ENCODE measurements around the gene LDAH.

LDAH gene

DNA sequence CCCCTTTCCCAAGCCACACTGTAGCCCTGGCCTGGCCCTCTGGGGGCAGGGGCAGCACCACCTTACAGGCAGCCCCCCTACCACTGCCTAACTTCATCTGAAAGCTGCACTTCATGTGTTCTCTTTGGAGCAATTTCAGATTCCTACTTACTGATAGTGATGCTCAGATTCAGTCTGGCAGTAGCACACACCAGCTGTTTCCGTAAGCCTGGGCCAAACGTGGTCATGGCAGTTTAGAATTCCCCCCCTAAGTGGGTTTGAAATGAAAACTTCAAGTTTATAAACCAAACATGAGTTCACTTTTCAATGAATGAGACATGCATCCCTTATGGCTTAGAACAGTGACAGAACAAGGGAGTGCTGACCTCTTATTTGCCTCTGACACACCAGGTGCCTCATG, 126.5 kb downstream of the LDAH start:
- TF ChIP-seq, protein P1, sequence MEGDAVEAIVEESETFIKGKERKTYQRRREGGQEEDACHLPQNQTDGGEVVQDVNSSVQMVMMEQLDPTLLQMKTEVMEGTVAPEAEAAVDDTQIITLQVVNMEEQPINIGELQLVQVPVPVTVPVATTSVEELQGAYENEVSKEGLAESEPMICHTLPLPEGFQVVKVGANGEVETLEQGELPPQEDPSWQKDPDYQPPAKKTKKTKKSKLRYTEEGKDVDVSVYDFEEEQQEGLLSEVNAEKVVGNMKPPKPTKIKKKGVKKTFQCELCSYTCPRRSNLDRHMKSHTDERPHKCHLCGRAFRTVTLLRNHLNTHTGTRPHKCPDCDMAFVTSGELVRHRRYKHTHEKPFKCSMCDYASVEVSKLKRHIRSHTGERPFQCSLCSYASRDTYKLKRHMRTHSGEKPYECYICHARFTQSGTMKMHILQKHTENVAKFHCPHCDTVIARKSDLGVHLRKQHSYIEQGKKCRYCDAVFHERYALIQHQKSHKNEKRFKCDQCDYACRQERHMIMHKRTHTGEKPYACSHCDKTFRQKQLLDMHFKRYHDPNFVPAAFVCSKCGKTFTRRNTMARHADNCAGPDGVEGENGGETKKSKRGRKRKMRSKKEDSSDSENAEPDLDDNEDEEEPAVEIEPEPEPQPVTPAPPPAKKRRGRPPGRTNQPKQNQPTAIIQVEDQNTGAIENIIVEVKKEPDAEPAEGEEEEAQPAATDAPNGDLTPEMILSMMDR (conservative IDR thresholded peaks at IDR 0.05; ENCODE audit: low read depth, low read length): no peak
- H3K4me3 ChIP-seq (ENCODE audit: low read length): no peak overlapping the region
- no peak for DNase-seq (ENCODE audit: low read depth)

DNA sequence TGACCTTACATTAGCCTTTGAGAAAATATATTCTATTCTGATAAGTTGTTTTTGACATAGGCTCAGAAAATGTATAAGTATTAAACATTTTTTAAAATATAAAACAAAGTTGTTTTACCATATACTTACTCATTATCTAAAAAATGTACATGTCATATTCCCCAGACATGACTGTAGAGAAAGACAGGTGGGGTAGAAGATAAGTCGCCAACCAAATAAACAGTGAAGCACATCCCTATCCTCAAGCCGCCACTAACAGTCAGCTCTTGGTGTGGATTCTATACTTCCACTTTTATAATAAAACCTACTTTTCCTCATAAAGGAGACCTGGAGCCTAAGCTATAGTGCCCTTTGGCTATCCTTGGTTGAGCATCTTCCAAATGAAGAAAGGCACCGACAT, 129.6 kb downstream of the LDAH start:
- TF ChIP-seq, protein P1 (conservative IDR thresholded peaks at IDR 0.05; ENCODE audit: low read depth, low read length): no peak
- DNase-seq (ENCODE audit: low read depth): no peak
- no peak overlapping the region for H3K4me3 ChIP-seq (ENCODE audit: low read length)

DNA sequence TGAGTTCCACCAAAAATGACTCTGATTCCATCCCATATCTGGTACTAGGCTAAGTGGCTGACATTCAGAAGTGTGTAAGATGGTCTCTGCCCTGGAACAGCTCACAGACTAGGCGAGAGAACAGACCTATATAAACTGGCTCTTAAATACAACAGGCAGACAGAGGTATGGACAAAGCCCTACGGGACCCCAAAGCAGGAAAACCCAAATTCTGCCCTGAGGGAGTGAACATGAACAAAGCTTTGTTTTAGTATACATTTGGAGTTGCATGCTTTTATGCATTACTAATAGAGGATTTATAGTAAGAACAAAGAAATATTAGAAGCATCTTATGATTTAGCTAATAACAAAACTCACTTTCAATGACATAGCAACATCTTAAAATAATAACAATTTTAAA, 130.8 kb downstream of the LDAH start:
- TF ChIP-seq, protein P1 (conservative IDR thresholded peaks at IDR 0.05; ENCODE audit: low read depth, low read length): no peak
- no peak for DNase-seq (ENCODE audit: low read depth)
- H3K4me3 ChIP-seq (ENCODE audit: low read length): no peak overlapping the region

DNA sequence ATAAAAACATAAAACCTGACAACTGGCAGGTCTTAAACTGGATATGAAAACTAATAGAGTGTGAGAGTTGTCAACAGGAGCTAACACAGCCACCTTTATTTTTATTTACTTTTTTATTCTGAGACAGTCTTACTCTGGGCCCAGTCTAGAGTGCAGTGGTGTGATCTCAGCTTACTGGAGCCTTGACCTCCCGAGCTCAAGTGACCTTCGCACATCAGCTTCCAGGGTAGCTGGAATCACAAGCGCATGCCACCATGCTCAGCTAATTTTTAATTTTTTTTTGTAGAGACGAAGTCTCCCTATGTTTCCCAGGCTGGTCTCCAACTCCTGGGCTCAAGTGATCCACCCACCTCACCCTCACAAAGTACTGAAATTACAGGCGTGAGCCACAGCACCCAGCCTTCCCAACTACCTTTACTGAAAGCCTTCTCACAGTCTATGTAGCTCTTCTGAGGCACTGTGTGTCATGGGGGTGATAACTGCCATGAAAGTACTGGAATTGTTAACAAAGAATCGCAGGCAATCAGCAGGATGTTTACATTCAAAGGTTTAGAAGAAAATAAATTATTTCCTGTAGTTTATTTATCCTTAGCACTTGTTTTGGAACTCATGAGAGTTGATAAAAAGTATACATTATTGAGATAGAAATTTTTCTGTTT, 131.7 kb downstream of the LDAH start:
- DNase-seq (ENCODE audit: low read depth): no peak
- TF ChIP-seq, protein P1 (conservative IDR thresholded peaks at IDR 0.05; ENCODE audit: low read depth, low read length): no peak
- H3K4me3 ChIP-seq (ENCODE audit: low read length): no peak overlapping the region

DNA sequence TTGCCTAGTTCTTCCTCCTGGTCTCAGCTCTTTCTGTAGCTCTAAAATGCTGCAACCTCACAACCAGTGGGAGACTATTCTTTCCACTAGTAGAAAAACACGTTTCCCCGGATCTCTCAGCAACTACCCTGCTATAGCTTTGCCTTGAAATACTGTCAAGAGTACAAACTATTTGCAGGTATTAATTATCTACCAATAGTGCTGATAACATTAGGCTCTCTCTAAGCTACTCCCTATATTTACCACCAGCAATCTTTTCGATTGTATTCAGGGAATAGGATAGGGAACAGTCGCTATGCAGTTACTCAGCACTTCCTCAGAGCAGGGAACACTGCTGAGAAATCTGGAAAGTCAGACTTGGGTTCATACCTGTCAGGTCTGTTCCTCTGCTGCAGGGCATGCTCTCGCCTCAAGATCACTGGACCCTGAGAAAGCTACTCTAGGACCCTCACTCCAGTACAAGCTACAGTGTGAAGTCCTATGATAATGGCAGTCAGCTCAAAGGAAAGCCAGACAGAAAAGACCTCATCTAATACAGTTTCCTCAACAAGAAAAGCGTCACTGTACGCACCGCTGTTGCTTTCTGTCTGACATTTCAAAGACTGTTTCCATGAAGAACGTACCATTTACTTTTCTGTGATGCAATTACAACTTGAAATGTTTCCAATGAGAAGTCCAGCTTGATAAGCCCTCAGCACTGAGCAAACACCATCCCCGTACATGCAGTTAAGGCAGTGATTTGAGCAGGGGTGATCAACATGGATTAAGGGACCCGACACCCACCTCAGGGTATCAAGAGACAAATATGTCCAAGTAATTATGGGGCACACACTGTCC, 133.3 kb downstream of the LDAH start:
- no peak overlapping the region for H3K4me3 ChIP-seq (ENCODE audit: low read length)
- DNase-seq (ENCODE audit: low read depth): no peak
- TF ChIP-seq, protein P1 (conservative IDR thresholded peaks at IDR 0.05; ENCODE audit: low read depth, low read length): no peak

DNA sequence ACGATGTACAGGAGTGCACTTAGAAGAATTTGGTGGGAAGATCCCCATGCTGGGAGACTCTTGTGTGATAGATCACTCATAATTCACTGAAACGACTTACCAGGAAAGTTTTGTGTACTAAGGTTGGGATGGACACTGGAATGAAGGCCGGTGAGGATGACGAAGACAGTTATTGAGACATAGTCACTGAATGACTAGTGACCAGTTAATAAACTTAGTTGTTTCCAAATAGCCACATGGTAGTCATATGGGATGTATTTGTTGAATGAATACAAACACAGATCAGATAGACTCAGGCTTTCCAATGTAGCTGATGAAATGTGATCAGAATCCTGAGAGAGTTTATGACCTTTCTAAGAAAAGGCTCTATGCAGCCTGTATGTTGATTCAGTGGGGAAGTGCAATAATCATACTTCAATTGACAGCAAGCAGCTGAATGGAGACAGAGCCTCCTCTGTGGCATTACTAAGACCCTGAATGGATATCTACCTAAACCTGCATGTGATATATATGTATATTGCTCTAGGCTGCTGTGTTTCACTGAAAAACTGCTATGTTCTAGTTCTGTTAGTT, 135.6 kb downstream of the LDAH start:
- DNase-seq (ENCODE audit: low read depth): no peak
- TF ChIP-seq, protein P1 (conservative IDR thresholded peaks at IDR 0.05; ENCODE audit: low read depth, low read length): no peak
- no peak overlapping the region for H3K4me3 ChIP-seq (ENCODE audit: low read length)
